SU-DHL-6 (cell line): ENCODE data around the gene ZNF248.

Experiments used
- CTCF ChIP-seq: fragments of 200-600 bp; sonication (generic); IDR thresholded peaks from one replicate; pipeline ENCODE4 v1.5.1; 2017; ENCODE audit warnings: antibody characterized with exemption, mild to moderate bottlenecking, low read length, moderate library complexity; ENCODE audit not compliant: insufficient read depth, poor library complexity, severe bottlenecking
- EZH2phosphoT487 ChIP-seq: fragments of 200-600 bp; sonication (generic), shearing (Covaris generic); conservative IDR thresholded peaks from 2 replicates; pipeline ENCODE4 v1.6.1; 2018; ENCODE audit warnings: mild to moderate bottlenecking, antibody characterized with exemption, low read length, moderate library complexity, mixed read lengths

- TF ChIP-seq CTCF (no peak), EZH2phosphoT487 (no peak)
Observed at GRCh38 chr10:37865264-37865663, 7.9 kb upstream of the ZNF248 start.
